Stimulated activated CD8-positive, alpha-beta memory T cell treated with anti-CD3 and anti-CD28 coated beads, Interleukin-12 subunit alpha, Interleukin-12 subunit beta, amount 100 ng/mL, for 24 hours (primary cell): ENCODE results near the gene ADGRG3.

Source experiments
- DNase-seq: peaks from one replicate; pipeline ENCODE4 v3.0.0-alpha.2; 2020; ENCODE audit errors: extremely low read depth

ADGRG3 gene

GRCh38 chr16:57736419-57737351 is 68.6 kb downstream of the ADGRG3 start:
- DNase-seq = no peak

- no peak for DNase-seq
Measured at GRCh38 chr16:57738844-57739243, 70.7 kb downstream of the ADGRG3 start.
